Body of pancreas (tissue), 4 donors: ENCODE results near the gene ZNF772.

ENCODE experiments used
- CTCF ChIP-seq, 7 experiments: fragments of 450-650 bp in 4 of 7; fragments of 200-600 bp in 3 of 7; sonication (generic) in 3 of 7; IDR thresholded peaks; one replicate each; pipeline ENCODE4 v1.5.1; 2016 to 2019; ENCODE audit warnings: antibody characterized with exemption in 7 of 7
- POLR2A ChIP-seq, 3 donors: fragments of 450-650 bp; IDR thresholded peaks; one replicate each; pipeline ENCODE4 v1.6.1; 2016; ENCODE audit warnings: antibody characterized with exemption in 3 of 3, mild to moderate bottlenecking in 2 of 3

- TF ChIP-seq CTCF (IDR thresholded peaks at IDR 0.05) (peak in 5 of 7 experiments; percentile 32 to 67 (median 48)), POLR2A (IDR thresholded peaks at IDR 0.05) (peak in 1 of 3 donors; percentile 8)
Observed at GRCh38 chr19:57477191-57478008, at the start of gene ZNF772.
